Right forelimb (tissue), 1 donor: ENCODE measurements around the gene RASGEF1C.

Experiments
- DNase-seq: peaks from one replicate; pipeline ENCODE4 v3.0.0-alpha.2; 2018

RASGEF1C gene

GRCh38 chr5:180157866-180158265 lies 51.1 kb downstream of the RASGEF1C start:
- DNase-seq: no peak

GRCh38 chr5:180156141-180156540 lies 52.9 kb downstream of the RASGEF1C start:
- no peak for DNase-seq

- DNase-seq: no peak
These were observed 53.6 kb downstream of the RASGEF1C start for GRCh38 chr5:180155365-180155926.

- no peak for DNase-seq
These were observed 54.1 kb downstream of the RASGEF1C start for GRCh38 chr5:180154821-180155364.

- DNase-seq: no peak
These were observed 55.0 kb downstream of the RASGEF1C start for GRCh38 chr5:180153991-180154390.

GRCh38 chr5:180153099-180153498 lies 55.9 kb downstream of the RASGEF1C start:
- no peak for DNase-seq

- no peak for DNase-seq
These were observed 65.2 kb downstream of the RASGEF1C start for GRCh38 chr5:180143656-180144364.

GRCh38 chr5:180142824-180143610 lies 66.0 kb downstream of the RASGEF1C start:
- no peak for DNase-seq

GRCh38 chr5:180142021-180142765 lies 66.8 kb downstream of the RASGEF1C start:
- DNase-seq: no peak

GRCh38 chr5:180141068-180141660 lies 67.8 kb downstream of the RASGEF1C start:
- no peak for DNase-seq

GRCh38 chr5:180140571-180140970 lies 68.4 kb downstream of the RASGEF1C start:
- no peak for DNase-seq

- DNase-seq: no peak
These were observed 68.9 kb downstream of the RASGEF1C start for GRCh38 chr5:180140079-180140554.

GRCh38 chr5:180139731-180140055 lies 69.3 kb downstream of the RASGEF1C start:
- DNase-seq: no peak

GRCh38 chr5:180138976-180139730 lies 69.9 kb downstream of the RASGEF1C start:
- DNase-seq: no peak

GRCh38 chr5:180138214-180138975 lies 70.6 kb downstream of the RASGEF1C start:
- DNase-seq: no peak

GRCh38 chr5:180137401-180138213 lies 71.4 kb downstream of the RASGEF1C start:
- DNase-seq: no peak

- no peak for DNase-seq
These were observed 72.2 kb downstream of the RASGEF1C start for GRCh38 chr5:180136630-180137381.

GRCh38 chr5:180135967-180136629 lies 72.9 kb downstream of the RASGEF1C start:
- DNase-seq: no peak
